Mesothelial cell of epicardium (in vitro differentiated cells): Measurements from ENCODE around the gene S100PBP. TPM values are rescaled to one million over a fixed set of nuclear protein-coding genes. Genes with fewer than 3 reads are reported as not detected.
A peak's percentile ranks its signal among the peaks of the same experiment; 100 is the strongest.

Source experiments
- DNase-seq, 2 experiments: peaks; one replicate each; pipeline ENCODE4 v3.0.0; 2021; ENCODE audit warnings: low spot score in 2 of 2; ENCODE audit not compliant: unreplicated experiment in 2 of 2
- H3K27ac Mint-ChIP-seq: 2 replicates; pipeline ENCODE4 v1.8.0; 2021; ENCODE audit warnings: mixed read lengths
- H3K27me3 Mint-ChIP-seq: 2 replicates; pipeline ENCODE4 v1.8.0; 2021; ENCODE audit warnings: low read depth, mixed read lengths
- H3K36me3 Mint-ChIP-seq: 2 replicates; pipeline ENCODE4 v1.8.0; 2021; ENCODE audit warnings: mixed read lengths
- H3K4me1 Mint-ChIP-seq: 2 replicates; pipeline ENCODE4 v1.8.0; 2021; ENCODE audit warnings: mixed read lengths
- H3K4me3 Mint-ChIP-seq: 2 replicates; pipeline ENCODE4 v1.8.0; 2021; ENCODE audit warnings: mild to moderate bottlenecking, moderate library complexity, mixed read lengths
- H3K9me3 Mint-ChIP-seq: 2 replicates; pipeline ENCODE4 v1.8.0; 2021; ENCODE audit warnings: mixed read lengths
- total RNA-seq: library from RNA; stranded (reverse); gene quantifications from 3 replicates; pipeline ENCODE4 v1.2.1, GENCODE V29; 2021
- TF ChIP-seq, protein P1 (sequence below): fragments of 200-600 bp; sonication (generic); IDR thresholded peaks from one replicate; pipeline ENCODE4 v1.5.0; 2021; ENCODE audit warnings: antibody characterized with exemption; ENCODE audit not compliant: unreplicated experiment

Gene S100PBP
- total RNA-seq, 1 donor from 2014 or later, result 66.8 TPM

DNA sequence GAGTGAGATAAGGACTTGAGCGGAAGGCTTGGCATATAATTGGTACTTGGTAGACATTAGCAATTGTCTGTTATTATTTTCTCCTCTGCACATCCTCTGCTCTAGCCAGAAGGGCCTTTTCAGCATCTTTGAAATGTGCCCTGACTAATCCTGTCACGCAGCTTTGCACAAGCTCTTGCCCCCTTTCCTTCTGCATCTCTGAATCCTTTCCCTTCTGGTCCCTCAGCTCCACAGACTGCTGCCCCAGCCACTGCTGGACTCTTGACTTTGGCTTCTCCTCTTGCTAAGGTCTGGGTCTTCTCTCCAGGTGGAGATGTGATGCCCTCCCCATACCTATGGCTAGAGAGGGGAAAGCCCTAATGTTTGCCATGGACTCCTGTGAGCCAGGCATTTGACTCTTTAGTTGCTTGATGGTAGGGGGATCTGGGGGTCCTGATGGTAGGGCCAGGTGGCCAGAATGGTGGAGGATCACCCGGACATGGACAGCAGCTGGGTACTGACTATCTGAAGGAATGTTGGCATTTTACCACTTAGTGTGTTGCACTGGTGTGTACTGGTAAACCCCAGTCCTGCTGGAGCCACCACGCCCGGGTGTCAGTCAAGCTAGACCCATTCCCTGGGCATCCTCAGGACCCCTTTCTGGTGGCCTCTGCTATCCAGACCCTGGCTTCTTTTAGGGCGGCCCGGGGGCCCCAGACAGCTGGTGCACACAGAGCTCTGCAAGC, 73.2 kb downstream of the S100PBP start:
- Mint-ChIP-seq H3K36me3 (no peaks in the 10 kb centered on the region), H3K27ac (no peak overlapping the region), H3K27me3 (peaks cover 22% of the 10 kb centered on the region), H3K4me3 (no peak overlapping the region), H3K4me1 (peaks cover 22% of the 10 kb centered on the region), H3K9me3 (no peaks in the 10 kb centered on the region)
- DNase-seq, result no peak
- TF ChIP-seq, protein P1, sequence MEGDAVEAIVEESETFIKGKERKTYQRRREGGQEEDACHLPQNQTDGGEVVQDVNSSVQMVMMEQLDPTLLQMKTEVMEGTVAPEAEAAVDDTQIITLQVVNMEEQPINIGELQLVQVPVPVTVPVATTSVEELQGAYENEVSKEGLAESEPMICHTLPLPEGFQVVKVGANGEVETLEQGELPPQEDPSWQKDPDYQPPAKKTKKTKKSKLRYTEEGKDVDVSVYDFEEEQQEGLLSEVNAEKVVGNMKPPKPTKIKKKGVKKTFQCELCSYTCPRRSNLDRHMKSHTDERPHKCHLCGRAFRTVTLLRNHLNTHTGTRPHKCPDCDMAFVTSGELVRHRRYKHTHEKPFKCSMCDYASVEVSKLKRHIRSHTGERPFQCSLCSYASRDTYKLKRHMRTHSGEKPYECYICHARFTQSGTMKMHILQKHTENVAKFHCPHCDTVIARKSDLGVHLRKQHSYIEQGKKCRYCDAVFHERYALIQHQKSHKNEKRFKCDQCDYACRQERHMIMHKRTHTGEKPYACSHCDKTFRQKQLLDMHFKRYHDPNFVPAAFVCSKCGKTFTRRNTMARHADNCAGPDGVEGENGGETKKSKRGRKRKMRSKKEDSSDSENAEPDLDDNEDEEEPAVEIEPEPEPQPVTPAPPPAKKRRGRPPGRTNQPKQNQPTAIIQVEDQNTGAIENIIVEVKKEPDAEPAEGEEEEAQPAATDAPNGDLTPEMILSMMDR, result no peak

DNA sequence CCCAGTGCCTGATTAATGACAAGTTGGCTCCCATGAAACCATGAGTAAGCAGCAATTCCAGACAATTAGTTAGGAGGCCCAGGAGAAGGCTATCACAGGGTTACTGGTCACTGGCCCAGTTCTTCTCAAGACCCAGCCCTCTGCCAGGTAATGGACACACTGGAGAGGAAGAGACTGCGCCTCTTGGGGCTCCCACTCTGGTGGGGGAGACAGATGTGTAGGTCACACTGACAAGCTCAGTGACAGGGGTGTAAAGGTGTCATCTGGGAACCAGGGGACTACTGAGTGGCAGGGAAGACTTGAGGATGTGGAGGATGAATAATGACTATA, 73.8 kb downstream of the S100PBP start:
- H3K4me1 Mint-ChIP-seq, result peaks cover 22% of the 10 kb centered on the region
- H3K27ac Mint-ChIP-seq, result no peak overlapping the region
- TF ChIP-seq, protein P1, result no peak
- H3K36me3 Mint-ChIP-seq, result no peaks in the 10 kb centered on the region
- no peaks in the 10 kb centered on the region for H3K9me3 Mint-ChIP-seq
- H3K27me3 Mint-ChIP-seq, result peaks cover 20% of the 10 kb centered on the region
- H3K4me3 Mint-ChIP-seq, result peak overlapping the region; percentile 45
- no peak for DNase-seq

DNA sequence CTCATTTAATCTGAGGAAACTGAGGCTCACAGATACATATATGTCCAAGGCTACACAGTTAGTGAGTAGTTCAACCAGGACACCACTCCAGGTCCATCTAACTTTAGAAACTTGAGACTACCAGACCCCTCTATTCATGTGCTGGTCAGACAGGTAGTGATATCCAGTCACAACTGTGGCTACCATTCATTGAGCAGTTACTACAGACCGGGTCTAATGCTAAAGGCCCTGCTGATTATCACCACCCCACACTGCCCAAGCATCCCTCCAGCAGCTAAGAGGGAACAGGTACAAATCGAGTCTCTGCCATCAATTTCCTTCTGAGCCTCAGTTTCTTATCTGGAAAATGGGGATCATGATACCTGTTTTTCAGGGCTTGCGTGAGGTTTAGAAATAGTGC, 74.2 kb downstream of the S100PBP start:
- Mint-ChIP-seq H3K4me1 (peaks cover 22% of the 10 kb centered on the region), H3K4me3 (peak overlapping the region; percentile 53), H3K9me3 (no peaks in the 10 kb centered on the region), H3K27ac (no peak overlapping the region), H3K36me3 (no peaks in the 10 kb centered on the region), H3K27me3 (peaks cover 18% of the 10 kb centered on the region)
- TF ChIP-seq, protein P1, result no peak
- DNase-seq, result no peak

DNA sequence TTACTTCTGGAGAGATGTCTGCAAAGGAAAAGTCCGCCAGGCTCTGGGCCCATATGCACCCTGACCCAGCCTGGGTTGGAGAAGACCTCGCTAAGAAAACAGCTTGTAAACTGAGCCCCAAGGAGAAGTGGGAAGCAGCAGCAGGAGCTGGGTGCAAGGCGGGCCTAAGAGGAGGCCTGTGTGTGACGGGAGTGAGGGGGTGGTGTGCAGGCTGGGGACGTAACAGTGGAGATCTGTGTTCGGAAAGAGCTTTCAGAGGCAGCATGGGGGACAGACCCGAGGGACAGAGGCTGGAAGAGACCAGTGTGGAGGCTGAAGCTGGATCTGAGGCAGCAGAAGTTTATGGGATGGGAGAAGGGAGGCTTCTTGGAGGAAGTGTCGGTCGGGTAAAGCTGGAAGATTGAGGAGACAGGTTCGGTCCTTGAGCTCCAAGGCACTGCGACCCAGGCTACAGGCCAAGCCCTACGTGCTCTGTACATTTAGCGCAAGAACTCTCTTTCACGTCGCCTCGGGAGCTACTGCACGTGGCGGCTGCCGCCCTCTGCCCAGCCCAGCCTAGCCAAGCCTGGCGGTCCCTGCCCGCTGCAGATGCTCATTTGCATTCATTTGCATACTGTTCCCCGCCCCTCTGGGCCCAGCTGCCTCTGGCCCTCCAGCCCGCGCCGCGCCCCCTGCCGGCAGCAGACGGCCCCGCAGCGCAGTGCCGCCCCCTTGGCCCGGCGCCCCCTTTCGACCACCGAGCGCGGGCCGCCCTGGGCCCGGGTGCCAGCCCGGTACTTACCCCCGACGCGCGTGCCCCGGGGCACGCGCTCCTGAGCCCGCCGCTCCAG, 75.1 kb downstream of the S100PBP start:
- DNase-seq, result peak; percentile 61 to 76
- H3K4me1 Mint-ChIP-seq, result peaks cover 26% of the 10 kb centered on the region
- H3K9me3 Mint-ChIP-seq, result no peaks in the 10 kb centered on the region
- TF ChIP-seq, protein P1, result peak; percentile 91
- H3K36me3 Mint-ChIP-seq, result no peaks in the 10 kb centered on the region
- H3K27ac Mint-ChIP-seq, result peak overlapping the region; percentile 42
- peaks cover 9% of the 10 kb centered on the region for H3K27me3 Mint-ChIP-seq
- H3K4me3 Mint-ChIP-seq, result peak overlapping the region; percentile 82

DNA sequence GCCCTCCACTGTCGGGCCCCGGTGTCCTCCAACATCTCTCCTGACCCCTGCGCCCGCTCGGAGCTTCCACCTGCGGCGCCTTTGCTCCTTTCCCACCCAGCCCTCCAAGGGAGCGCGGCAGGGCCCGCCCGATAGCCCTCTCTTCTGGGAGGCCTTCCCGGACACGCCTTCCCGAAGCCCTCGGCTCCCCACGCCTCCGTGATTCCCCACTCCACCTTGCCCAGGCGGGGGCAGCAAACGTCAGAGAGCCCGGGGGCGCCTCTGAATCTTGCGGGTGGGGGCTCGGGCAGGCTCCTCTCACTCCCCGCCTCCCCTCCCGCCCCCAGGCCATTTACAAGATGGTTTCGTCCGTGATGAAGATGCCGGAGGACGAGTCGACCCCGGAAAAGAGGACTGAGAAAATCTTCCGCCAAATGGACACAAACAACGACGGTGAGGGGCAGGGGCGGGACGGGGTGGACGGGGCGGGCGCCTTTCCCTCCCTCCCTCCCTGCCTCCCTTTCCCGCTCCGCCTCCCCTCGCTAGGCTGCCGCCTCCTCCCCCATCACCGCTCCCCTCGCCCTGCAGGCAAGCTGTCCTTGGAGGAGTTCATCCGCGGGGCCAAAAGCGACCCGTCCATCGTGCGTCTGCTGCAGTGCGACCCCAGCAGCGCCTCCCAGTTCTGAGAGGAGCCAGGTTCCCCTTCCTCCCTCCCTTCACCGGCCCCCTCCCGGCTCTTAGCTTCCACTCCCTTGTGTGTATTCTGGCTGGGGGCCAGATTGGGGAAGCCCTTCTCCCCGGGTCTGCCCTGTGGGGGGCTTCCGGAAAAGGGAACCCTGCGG, 76.0 kb downstream of the S100PBP start:
- no peaks in the 10 kb centered on the region for H3K36me3 Mint-ChIP-seq
- TF ChIP-seq, protein P1, result peak; percentile 40
- no peaks in the 10 kb centered on the region for H3K9me3 Mint-ChIP-seq
- H3K4me3 Mint-ChIP-seq, result peak overlapping the region; percentile 82
- DNase-seq, result peak; percentile 48 to 68
- peaks cover 1% of the 10 kb centered on the region for H3K27me3 Mint-ChIP-seq
- peaks cover 26% of the 10 kb centered on the region for H3K4me1 Mint-ChIP-seq
- H3K27ac Mint-ChIP-seq, result peak overlapping the region; percentile 93
